ENCODE results near the gene C1orf53.

DNA sequence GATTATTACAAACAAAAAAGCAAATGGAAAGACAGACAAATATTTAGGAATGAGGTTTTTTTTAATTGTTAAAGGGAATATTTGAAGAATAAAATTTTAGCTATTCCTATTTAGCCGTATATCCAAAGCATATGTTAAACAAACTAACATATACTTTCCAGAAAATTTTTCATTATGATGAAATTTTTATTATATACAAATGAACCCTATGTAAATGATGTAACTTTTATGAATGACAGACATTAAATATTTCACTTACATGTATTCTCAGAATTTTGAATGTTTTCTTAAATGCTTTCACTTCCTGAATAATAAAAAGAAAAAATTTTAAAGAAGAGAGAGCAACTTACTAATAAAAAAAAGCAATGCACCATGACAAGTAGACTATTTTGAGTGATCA is 30.6 kb downstream of the C1orf53 start:
- no peak for TF ChIP-seq CTCF (IDR thresholded peaks at IDR 0.05)
- no peak for TF ChIP-seq POLR2A (IDR thresholded peaks at IDR 0.05)
